NCI-H526 treated with DMSO at 0.1 percent for 48 hours (cell line): ENCODE data around the gene RNF125.
"Not testable (repeated sequence)": the region's sequence is repeated elsewhere in the genome, so short reads cannot be mapped to it uniquely, and the experiment has no call there.

Experiments
- DNase-seq: peaks from one replicate; lab custom pipeline; 2025; lab: John Stamatoyannopoulos, UW

The RNF125 gene

GRCh38 chr18:32025744-32026143 lies 7.1 kb downstream of the RNF125 start:
- DNase-seq = no peak

- no peak for DNase-seq
Measured at GRCh38 chr18:32026491-32027086, 8.0 kb downstream of the RNF125 start.

DNA sequence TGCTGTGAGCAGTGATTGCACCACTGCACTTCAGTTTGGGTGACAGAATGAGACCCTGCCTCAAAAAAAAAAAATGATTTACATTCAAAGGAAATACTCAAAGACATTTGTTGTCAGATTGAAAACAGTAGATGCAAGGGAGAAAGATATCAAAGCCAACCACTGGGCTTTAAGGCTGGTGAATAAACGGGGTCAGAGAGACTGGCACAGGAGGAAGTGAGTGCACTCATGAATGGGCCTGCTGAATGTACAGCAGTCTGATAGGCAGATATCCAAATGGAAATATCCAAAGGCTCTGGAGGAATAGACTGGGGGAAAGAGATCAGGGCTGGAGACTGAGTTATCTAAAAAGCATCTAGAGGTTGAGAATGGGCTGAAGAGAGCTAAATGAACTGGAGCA lies 10.9 kb downstream of the RNF125 start:
- no peak for DNase-seq

DNA sequence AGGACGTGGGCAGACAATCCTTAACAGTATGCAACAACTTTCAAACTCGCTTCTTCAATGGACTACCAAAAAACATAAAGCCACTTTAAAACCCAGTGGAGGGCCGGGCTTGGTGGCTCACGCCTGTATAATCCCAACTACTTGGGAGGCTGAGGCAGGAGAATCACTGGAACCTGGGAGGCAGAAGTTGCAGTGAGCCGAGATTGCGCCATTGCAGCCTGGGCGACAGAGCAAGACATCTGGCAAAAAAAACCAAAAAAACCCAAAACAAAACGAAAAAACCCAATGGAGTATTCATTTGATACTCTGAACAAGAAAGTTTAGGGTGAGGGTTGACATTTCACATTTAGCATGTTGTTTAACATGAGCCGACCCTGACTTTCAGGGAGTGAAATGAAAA lies 14.0 kb downstream of the RNF125 start:
- DNase-seq = no peak

DNA sequence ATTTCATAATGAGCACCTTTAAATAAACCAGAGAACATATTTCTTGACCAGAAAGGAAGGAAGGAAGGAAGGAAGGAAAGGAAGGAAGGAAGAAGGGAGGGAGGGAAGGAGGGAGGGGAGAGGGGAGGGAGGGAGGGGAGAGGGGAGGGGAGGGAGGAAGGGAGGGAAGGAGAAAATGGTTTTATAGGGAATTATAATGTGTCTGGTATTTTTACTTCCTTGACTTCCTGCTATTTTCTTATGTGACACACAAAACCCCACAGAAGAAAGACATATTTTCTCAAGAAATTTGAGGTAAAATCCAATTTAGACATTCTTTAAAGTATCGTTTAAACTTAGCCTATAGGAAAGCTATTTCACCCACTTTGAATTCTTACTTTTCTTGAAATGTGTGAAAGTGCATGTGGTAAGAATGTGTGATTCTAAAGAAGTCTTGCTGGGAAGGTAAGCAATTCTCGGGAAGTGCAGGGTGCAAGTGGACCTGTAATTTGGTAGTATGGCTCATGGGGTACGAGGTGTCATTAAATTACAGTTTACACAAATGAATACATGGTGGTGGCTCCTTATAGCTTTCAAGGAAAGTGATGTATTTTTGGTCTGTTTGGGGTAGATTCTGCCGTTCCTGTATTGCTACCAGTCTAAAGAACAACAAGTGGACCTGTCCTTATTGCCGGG lies 18.0 kb downstream of the RNF125 start:
- DNase-seq = no peak

DNA sequence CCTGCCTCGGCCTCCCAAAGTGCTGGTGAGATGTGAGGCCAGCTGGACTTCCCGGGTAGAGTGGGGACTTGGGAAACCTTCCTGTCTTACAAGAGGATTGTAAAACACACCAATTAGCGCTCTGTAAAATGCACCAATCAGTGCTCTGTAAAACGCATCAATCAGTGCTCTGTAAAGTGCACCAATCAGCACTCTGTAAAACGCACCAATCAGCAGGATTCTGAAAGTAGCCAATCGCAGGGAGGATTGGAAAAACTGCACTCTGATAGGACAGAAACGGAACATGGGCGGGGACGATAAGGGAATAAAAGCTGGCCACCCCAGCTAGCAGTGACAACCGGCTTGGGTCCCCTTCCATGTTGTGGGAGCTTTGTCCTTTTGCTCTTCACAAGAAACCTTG lies 19.0 kb downstream of the RNF125 start:
- DNase-seq = no peak

DNA sequence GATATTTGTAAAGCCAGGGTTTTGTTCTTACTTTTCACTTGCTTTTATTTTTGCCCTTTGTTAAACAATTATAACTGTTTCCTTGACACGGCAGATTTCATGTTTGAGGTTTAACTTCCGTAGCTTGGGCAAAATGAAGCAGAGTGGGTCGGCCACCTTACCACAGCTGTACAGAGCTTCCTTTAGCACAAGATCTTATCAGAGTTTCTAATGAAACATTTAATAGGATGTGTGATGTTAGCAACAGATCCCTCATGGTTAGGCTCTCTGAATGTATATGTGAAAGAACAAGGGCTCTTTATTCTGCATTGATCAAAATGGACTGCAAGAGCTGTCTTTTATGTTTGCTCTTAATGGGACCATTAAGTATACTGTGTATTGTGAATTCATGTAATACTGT lies 22.3 kb downstream of the RNF125 start:
- DNase-seq = no peak

GRCh38 chr18:32042337-32042736 lies 23.7 kb downstream of the RNF125 start:
- DNase-seq = no peak

- no peak for DNase-seq
Measured at GRCh38 chr18:32048507-32049091, 30.0 kb downstream of the RNF125 start.

DNA sequence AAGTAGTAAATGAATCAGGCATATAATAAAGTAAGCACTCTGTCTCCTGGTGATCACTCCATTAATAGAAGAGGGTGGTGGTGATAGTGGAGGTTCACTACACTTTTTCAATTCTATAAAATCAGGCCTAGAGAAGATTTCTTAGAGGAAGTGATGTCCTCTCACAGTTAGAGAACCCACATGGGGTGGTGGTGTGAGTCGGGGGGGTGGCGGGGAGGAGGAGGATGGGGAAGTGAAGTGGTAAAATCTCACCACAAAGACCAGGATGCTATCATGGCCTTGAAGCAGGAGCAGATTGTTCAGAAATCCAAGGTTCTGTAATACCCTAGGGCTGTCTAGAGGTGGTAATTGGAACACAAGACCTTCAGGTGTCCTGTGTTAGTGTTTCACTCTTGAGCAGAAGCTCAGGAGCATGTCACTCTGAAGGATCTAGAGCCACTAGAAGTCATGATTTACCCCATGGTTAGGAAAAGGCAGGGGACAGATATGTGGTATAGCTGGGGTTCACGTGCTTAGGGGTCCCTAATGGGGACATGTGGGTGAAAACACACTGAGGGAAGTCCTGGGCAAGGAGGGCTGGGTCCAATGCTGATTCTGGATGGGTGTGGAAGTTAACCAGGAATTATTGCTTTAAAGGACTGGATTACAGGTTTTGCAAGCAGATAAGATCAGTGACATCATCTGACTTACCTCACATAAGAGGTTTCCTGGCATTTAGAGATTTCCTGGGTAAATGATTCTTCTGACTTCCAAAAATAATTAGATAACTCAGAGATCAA lies 31.0 kb downstream of the RNF125 start:
- DNase-seq = no peak

DNA sequence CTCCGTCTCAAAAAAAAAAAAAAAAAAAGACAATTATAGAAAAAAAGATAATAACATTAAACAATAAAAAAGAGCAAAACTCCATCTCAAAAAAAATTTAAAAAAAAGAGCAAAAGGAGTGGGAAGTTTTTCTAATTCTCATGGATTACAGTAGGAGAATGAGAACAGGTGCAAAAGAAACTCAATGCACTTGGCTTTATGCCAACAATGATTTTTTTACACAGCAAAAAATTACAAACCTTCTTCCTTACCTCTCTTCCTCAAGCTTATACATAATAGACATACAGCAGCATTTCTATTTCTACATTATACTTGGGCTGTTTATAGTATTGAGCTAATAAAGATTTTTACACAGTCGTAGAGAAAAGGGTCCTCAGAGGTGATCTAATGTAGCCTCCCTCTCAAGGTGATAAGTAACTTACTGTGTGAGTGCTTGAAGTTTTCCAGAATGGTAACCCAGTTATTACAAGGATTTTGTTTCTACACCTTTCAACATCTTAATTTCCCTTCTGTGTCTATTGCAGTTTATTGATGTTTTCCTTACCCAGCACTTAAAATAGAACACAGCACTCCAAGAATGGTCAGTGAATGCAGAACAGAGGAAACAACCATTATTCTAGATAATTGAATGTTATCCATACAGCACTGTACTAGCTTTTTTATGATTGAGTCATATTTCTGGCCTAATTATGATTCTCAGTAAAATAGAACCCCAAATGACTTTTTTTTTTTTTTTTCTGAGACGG lies 38.2 kb downstream of the RNF125 start:
- DNase-seq = no peak

DNA sequence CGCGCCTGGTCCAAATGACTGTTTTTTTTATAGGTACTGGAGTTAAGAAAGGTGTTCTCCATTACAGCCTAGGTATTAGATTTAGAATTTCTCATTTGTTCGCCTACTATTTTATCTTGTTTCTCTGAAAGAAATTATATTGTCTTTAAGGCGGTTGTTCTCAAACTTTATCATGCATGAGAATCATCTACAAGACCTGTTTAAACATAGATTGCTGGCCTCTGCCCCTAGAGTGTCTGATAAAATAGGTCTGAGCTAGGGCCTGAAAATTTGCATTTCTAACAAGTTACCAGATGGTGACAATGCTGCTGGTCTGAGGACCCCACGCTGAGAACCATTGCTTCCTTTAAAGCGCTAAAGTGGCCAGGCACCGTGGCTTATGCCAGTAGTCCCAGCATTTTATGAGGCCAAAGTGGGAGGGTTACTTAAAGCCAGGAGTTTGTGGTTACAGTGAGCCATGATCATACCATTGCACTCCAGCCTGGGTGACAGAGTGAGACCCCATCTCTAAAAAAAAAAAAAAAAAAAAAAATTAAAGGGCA lies 39.1 kb downstream of the RNF125 start:
- DNase-seq = no peak

- no peak for DNase-seq
Measured at GRCh38 chr18:32060026-32060425, 41.4 kb downstream of the RNF125 start.

GRCh38 chr18:32067375-32068167 lies 48.9 kb downstream of the RNF125 start:
- DNase-seq = no peak

DNA sequence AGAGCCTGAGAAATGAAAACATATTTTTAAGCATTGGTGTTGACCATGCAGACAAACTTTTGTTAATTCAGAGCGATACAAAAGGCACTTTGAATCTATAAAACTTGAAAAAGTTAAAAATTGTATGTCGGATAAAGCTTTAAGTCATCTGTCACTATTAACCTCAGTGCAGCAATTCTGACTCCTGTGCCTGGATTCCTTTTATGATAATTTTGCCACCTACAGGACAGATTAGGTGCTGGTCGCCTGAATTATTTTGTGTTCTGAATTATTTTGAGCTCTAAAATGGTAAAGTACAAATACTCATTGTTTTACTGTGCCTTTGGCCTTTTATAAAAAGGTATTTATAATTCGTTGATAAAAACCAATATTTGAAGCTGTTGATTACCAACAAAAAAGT lies 53.7 kb downstream of the RNF125 start:
- DNase-seq = no peak

GRCh38 chr18:32074206-32074605 lies 55.6 kb downstream of the RNF125 start:
- DNase-seq = no peak

DNA sequence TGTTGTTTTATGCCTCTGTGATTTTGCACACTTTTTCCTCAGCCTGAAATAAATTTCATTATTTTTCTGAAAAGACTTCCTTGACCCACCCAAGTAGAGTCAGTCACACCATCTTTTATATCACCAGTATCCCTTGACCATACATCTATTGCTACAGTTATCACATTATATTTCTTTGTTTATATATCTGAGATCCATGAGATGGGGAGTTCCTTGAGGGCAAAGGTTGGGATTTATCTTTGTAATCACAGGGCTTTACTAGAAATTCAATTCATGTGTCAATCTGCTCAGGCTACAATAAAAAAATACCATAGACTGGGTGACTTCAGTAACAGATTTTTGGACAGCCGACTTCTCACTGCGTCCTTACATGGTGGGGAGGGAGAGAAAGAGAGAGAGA lies 60.2 kb downstream of the RNF125 start:
- DNase-seq = no peak

- DNase-seq = no peak
Measured at GRCh38 chr18:32081881-32082280, 63.3 kb downstream of the RNF125 start.

GRCh38 chr18:32083781-32084180 lies 65.2 kb downstream of the RNF125 start:
- no peak for DNase-seq

DNA sequence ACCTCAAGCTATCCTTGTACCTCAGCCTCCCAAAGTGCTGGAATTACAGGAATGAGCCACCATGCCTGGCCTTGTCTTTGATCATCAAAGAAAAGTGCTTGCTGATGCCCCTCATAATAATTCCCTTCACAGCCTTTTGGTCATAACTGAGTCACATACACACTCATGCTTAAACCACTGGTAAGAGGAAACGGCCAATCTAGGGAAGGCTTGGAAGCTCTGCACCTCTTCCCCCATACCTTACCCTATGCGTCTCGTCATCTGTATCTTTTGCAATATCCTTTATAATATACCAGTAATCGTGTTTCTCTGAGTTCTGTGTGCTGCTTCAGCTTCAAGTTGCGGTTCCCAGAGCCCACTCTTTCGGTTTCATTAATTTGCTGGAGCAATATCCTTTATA lies 68.3 kb downstream of the RNF125 start:
- no peak for DNase-seq

- DNase-seq = not testable (repeated sequence)
Measured at GRCh38 chr18:32090831-32091230, 72.2 kb downstream of the RNF125 start.
